Measurements from ENCODE around the gene NCOA7. TPM values are rescaled to one million over a fixed set of nuclear protein-coding genes. Genes with fewer than 3 reads are reported as not detected.

NCOA7 gene
- total and polyA plus RNA-seq, 2 of the 8 experiments (the other 6 are each of a cell fraction or from before 2014, with no cell fraction given), result 2.6 to 10.7 TPM

GRCh38 chr6:125802943-125803377 lies 12.2 kb downstream of the NCOA7 start (continued):
- TF ChIP-seq EGR1 (IDR thresholded peaks at IDR 0.05; ENCODE audit: borderline replicate concordance, low read depth, low read length) (no peak), RXRA (IDR thresholded peaks at IDR 0.05; ENCODE audit: insufficient read depth, low read depth, low read length) (no peak)
